Endothelial cell (in vitro differentiated cells): ENCODE data around the gene SLC25A25. TPM values are rescaled to one million over a fixed set of nuclear protein-coding genes. Genes with fewer than 3 reads are reported as not detected.

Experiments used
- DNase-seq: peaks from one replicate; pipeline ENCODE4 v3.0.0; 2021; ENCODE audit warnings: low spot score
- H3K27ac Mint-ChIP-seq: one replicate; pipeline ENCODE4 v1.8.0; 2021; ENCODE audit warnings: mixed read lengths, inconsistent platforms; ENCODE audit not compliant: unreplicated experiment
- H3K27me3 Mint-ChIP-seq: one replicate; pipeline ENCODE4 v1.8.0; 2021; ENCODE audit warnings: mild to moderate bottlenecking, moderate library complexity, mixed read lengths, inconsistent platforms; ENCODE audit not compliant: unreplicated experiment
- H3K36me3 Mint-ChIP-seq: one replicate; pipeline ENCODE4 v1.8.0; 2021; ENCODE audit warnings: mild to moderate bottlenecking, low read depth, mixed read lengths, inconsistent platforms; ENCODE audit not compliant: unreplicated experiment
- H3K4me1 Mint-ChIP-seq: one replicate; pipeline ENCODE4 v1.8.0; 2021; ENCODE audit warnings: mild to moderate bottlenecking, mixed read lengths, inconsistent platforms; ENCODE audit not compliant: unreplicated experiment
- H3K4me3 Mint-ChIP-seq: one replicate; pipeline ENCODE4 v1.8.0; 2021; ENCODE audit warnings: mild to moderate bottlenecking, mixed read lengths, inconsistent platforms; ENCODE audit not compliant: unreplicated experiment
- H3K9me3 Mint-ChIP-seq: one replicate; pipeline ENCODE4 v1.8.0; 2021; ENCODE audit warnings: mixed read lengths, inconsistent platforms; ENCODE audit not compliant: unreplicated experiment
- total RNA-seq: library from RNA; stranded (reverse); fragmentation: NEBNext Ultra II Directional; extraction: Animal tissue kit (Norgen Biotek cat#: 25700); gene quantifications from one replicate; pipeline ENCODE4 v1.2.1, GENCODE V29; 2021; ENCODE audit not compliant: unreplicated experiment
- TF ChIP-seq, protein P1 (sequence below): fragments of 200-600 bp; sonication (generic); IDR thresholded peaks from one replicate; pipeline ENCODE4 v1.5.0; 2021; ENCODE audit warnings: antibody characterized with exemption; ENCODE audit not compliant: unreplicated experiment

SLC25A25 gene
- total RNA-seq, 1 donor from 2014 or later = 8.5 TPM

GRCh38 chr9:128115187-128116103 is 47.4 kb downstream of the SLC25A25 start:
- H3K27ac Mint-ChIP-seq = no peak overlapping the region
- no peaks in the 10 kb centered on the region for H3K9me3 Mint-ChIP-seq
- H3K36me3 Mint-ChIP-seq = peaks cover 4% of the 10 kb centered on the region
- no peak overlapping the region for H3K4me3 Mint-ChIP-seq
- TF ChIP-seq, protein P1, sequence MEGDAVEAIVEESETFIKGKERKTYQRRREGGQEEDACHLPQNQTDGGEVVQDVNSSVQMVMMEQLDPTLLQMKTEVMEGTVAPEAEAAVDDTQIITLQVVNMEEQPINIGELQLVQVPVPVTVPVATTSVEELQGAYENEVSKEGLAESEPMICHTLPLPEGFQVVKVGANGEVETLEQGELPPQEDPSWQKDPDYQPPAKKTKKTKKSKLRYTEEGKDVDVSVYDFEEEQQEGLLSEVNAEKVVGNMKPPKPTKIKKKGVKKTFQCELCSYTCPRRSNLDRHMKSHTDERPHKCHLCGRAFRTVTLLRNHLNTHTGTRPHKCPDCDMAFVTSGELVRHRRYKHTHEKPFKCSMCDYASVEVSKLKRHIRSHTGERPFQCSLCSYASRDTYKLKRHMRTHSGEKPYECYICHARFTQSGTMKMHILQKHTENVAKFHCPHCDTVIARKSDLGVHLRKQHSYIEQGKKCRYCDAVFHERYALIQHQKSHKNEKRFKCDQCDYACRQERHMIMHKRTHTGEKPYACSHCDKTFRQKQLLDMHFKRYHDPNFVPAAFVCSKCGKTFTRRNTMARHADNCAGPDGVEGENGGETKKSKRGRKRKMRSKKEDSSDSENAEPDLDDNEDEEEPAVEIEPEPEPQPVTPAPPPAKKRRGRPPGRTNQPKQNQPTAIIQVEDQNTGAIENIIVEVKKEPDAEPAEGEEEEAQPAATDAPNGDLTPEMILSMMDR = no peak
- H3K4me1 Mint-ChIP-seq = peaks cover 2% of the 10 kb centered on the region
- no peak for DNase-seq
- peaks cover 3% of the 10 kb centered on the region for H3K27me3 Mint-ChIP-seq

DNA sequence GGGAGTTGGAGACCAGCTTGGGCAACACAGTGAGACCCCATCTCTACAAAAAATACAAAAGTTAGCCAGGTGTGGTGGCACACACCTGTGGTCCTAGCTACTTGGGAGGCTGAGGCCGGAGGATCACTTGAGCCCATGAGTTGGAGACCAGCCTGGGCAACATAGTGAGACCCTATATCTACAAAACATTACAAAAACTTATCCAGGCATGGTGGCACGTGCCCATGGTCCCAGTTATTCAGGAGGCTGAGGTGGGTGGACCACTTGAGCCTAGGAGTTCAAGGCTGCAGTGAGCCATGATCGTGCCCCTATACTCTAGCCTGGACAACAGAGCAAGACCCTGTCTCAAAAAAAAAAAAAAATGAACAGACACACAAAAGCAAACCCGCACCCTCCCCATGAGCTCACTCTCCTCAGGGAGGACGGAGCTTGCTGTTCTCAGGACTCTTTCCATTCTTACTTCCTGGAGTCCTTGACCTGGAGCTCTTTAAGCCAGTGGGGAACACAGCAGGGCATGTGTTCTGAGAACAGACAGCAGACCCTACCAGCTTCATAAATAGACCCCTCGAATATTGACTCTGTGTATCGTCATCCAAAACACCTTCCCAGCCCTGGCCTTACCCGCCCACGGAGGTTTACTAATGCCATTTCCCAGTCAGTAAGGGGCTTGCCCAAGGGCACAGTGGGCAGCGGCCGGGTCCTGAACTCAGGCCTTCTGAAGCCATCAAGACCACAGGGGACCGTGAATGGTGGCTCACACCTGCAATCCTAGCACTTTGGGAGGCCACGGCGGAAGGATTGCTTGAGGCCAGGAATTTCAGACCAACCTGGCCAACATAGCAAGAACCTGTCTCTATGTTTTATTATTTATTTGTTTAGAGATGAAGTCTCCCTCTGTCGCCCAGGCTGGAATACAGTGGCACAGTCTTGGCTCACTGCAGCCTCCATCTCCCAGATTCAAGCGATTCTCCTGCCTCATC is 48.4 kb downstream of the SLC25A25 start:
- H3K9me3 Mint-ChIP-seq = no peaks in the 10 kb centered on the region
- no peak overlapping the region for H3K27ac Mint-ChIP-seq
- TF ChIP-seq, protein P1 = no peak
- H3K4me1 Mint-ChIP-seq = peaks cover 2% of the 10 kb centered on the region
- H3K36me3 Mint-ChIP-seq = peaks cover 4% of the 10 kb centered on the region
- H3K4me3 Mint-ChIP-seq = no peak overlapping the region
- DNase-seq = no peak
- peaks cover 3% of the 10 kb centered on the region for H3K27me3 Mint-ChIP-seq

- H3K4me3 Mint-ChIP-seq = no peak overlapping the region
Observed at GRCh38 chr9:128117613-128118471, 49.8 kb downstream of the SLC25A25 start.

GRCh38 chr9:128118472-128118857 is 50.4 kb downstream of the SLC25A25 start:
- no peaks in the 10 kb centered on the region for H3K9me3 Mint-ChIP-seq

More at GRCh38 chr9:128117613-128118471, 49.8 kb downstream of the SLC25A25 start:
- Mint-ChIP-seq H3K27ac (no peak overlapping the region), H3K36me3 (peaks cover 4% of the 10 kb centered on the region), H3K9me3 (no peaks in the 10 kb centered on the region), H3K27me3 (peaks cover 3% of the 10 kb centered on the region), H3K4me1 (peaks cover 2% of the 10 kb centered on the region)
- peak; percentile 100 for DNase-seq
- TF ChIP-seq, protein P1 = peak; percentile 100

More at GRCh38 chr9:128118472-128118857, 50.4 kb downstream of the SLC25A25 start:
- Mint-ChIP-seq H3K4me3 (no peak overlapping the region), H3K27me3 (peaks cover 3% of the 10 kb centered on the region), H3K4me1 (peaks cover 2% of the 10 kb centered on the region), H3K27ac (no peak overlapping the region), H3K36me3 (peaks cover 1% of the 10 kb centered on the region)
- DNase-seq = no peak
- TF ChIP-seq, protein P1 = no peak
